Left lobe of liver (tissue), 2 donors: ENCODE data around the gene SUSD3. TPM values are rescaled to one million over a fixed set of nuclear protein-coding genes. Genes with fewer than 3 reads are reported as not detected.

Source experiments
- ATAC-seq: fragments of 200-7000 bp; cut with Tn5 transposase; one replicate; pipeline ENCODE4 v1.9.1; 2020; ENCODE audit warnings: mild to moderate bottlenecking, moderate library complexity
- DNase-seq: peaks from one replicate; pipeline ENCODE4 v3.0.0-alpha.2; 2020; ENCODE audit warnings: low spot score
- total RNA-seq: library from RNA; stranded (reverse); gene quantifications from one replicate; pipeline ENCODE4 v1.2.1, GENCODE V29; 2021
- donor health status: DM: no; HTN: no; CAD: no; lungs with moderate emphysema.
- donor health status: DM: no; HTN: yes; CAD: no.

The SUSD3 gene
- total RNA-seq, 1 donor from 2014 or later = 49.7 TPM

- ATAC-seq = peak; percentile 95
- DNase-seq = peak; percentile 82
These were observed 13.9 kb downstream of the SUSD3 start for GRCh38 chr9:93072383-93072795.

GRCh38 chr9:93076101-93076791 is 17.7 kb downstream of the SUSD3 start:
- no peak for DNase-seq
- ATAC-seq = no peak

- DNase-seq (no peak), ATAC-seq (no peak)
These were observed 18.3 kb downstream of the SUSD3 start for GRCh38 chr9:93076792-93077128.

- ATAC-seq = no peak
- no peak for DNase-seq
These were observed 18.9 kb downstream of the SUSD3 start for GRCh38 chr9:93077367-93077766.

GRCh38 chr9:93077811-93078210 is 19.3 kb downstream of the SUSD3 start:
- no peak for ATAC-seq
- no peak for DNase-seq

GRCh38 chr9:93079371-93079770 is 20.9 kb downstream of the SUSD3 start:
- ATAC-seq = no peak
- peak; percentile 35 for DNase-seq

- DNase-seq = peak; percentile 39
These were observed 21.9 kb downstream of the SUSD3 start for GRCh38 chr9:93080406-93080805.

GRCh38 chr9:93081081-93081529 is 22.6 kb downstream of the SUSD3 start:
- DNase-seq (peak; percentile 33), ATAC-seq (no peak)

More at GRCh38 chr9:93080406-93080805, 21.9 kb downstream of the SUSD3 start:
- no peak for ATAC-seq

GRCh38 chr9:93081931-93082330 is 23.4 kb downstream of the SUSD3 start:
- ATAC-seq = no peak
- peak; percentile 18 for DNase-seq

GRCh38 chr9:93082841-93083411 is 24.4 kb downstream of the SUSD3 start:
- ATAC-seq = no peak
- peak; percentile 36 for DNase-seq

- ATAC-seq (no peak), DNase-seq (peak; percentile 37)
These were observed 25.3 kb downstream of the SUSD3 start for GRCh38 chr9:93083592-93084470.

GRCh38 chr9:93084471-93084881 is 26.0 kb downstream of the SUSD3 start:
- DNase-seq = peak; percentile 38

GRCh38 chr9:93085676-93086075 is 27.2 kb downstream of the SUSD3 start:
- no peak for ATAC-seq
- peak; percentile 33 for DNase-seq

More at GRCh38 chr9:93084471-93084881, 26.0 kb downstream of the SUSD3 start:
- ATAC-seq = no peak

GRCh38 chr9:93086447-93087224 is 28.1 kb downstream of the SUSD3 start:
- ATAC-seq = no peak
- DNase-seq = peak; percentile 33

GRCh38 chr9:93087971-93088655 is 29.6 kb downstream of the SUSD3 start:
- ATAC-seq (no peak), DNase-seq (peak; percentile 32)

- peak; percentile 32 for DNase-seq
- no peak for ATAC-seq
These were observed 30.1 kb downstream of the SUSD3 start for GRCh38 chr9:93088656-93089015.

GRCh38 chr9:93089024-93089423 is 30.5 kb downstream of the SUSD3 start:
- DNase-seq (no peak), ATAC-seq (no peak)

GRCh38 chr9:93089481-93089991 is 31.0 kb downstream of the SUSD3 start:
- DNase-seq (peak; percentile 40), ATAC-seq (no peak)

- no peak for ATAC-seq
- peak; percentile 21 for DNase-seq
These were observed 31.7 kb downstream of the SUSD3 start for GRCh38 chr9:93090091-93090655.

- DNase-seq = peak; percentile 26
- no peak for ATAC-seq
These were observed 32.6 kb downstream of the SUSD3 start for GRCh38 chr9:93091056-93091452.
